ACC112 (cell line): ENCODE measurements around the gene TMEM184C.

Experiments used
- H2AFZ ChIP-seq: fragments of 200-600 bp; sonication (generic); one replicate; pipeline ENCODE4 v1.6.0; 2017; ENCODE audit warnings: antibody characterized with exemption, low read length; ENCODE audit not compliant: unreplicated experiment
- H3K27ac ChIP-seq: fragments of 200-600 bp; sonication (generic); 2 replicates; pipeline ENCODE4 v1.5.1; 2014; ENCODE audit warnings: low read depth, mild to moderate bottlenecking, antibody characterized with exemption, low read length, moderate library complexity
- H3K27me3 ChIP-seq: fragments of 200-600 bp; sonication (generic); 2 replicates; pipeline ENCODE4 v1.6.1; 2014; ENCODE audit warnings: mild to moderate bottlenecking, antibody characterized with exemption, low read length, moderate library complexity, mixed read lengths; ENCODE audit not compliant: insufficient read depth
- H3K36me3 ChIP-seq: fragments of 200-600 bp; sonication (generic); 2 replicates; pipeline ENCODE4 v1.6.1; 2016; ENCODE audit warnings: mild to moderate bottlenecking, antibody characterized with exemption, low read length, moderate library complexity, mixed read lengths; ENCODE audit not compliant: insufficient read depth
- H3K4me1 ChIP-seq: fragments of 200-600 bp; sonication (generic); one replicate; pipeline ENCODE4 v1.6.1; 2016; ENCODE audit warnings: low read length, mixed read lengths; ENCODE audit not compliant: insufficient read depth, unreplicated experiment, control insufficient read depth
- H3K4me3 ChIP-seq: fragments of 200-600 bp; sonication (generic); 2 replicates; pipeline ENCODE4 v1.5.1; 2014; ENCODE audit warnings: mild to moderate bottlenecking, low read depth, low read length
- H3K79me2 ChIP-seq: fragments of 200-600 bp; sonication (generic); one replicate; pipeline ENCODE4 v1.6.0; 2016; ENCODE audit warnings: low read length; ENCODE audit not compliant: control insufficient read depth, unreplicated experiment, insufficient read depth

The TMEM184C gene

GRCh38 chr4:147586032-147586431 lies 31.2 kb upstream of the TMEM184C start:
- Histone ChIP-seq H2AFZ (no peak overlapping the region), H3K36me3 (no peaks in the 10 kb centered on the region), H3K79me2 (no peaks in the 10 kb centered on the region), H3K4me1 (peaks cover 35% of the 10 kb centered on the region), H3K27me3 (no peaks in the 10 kb centered on the region), H3K4me3 (no peak overlapping the region), H3K27ac (no peak overlapping the region)

GRCh38 chr4:147586637-147587036 lies 30.6 kb upstream of the TMEM184C start:
- Histone ChIP-seq H3K4me3 (no peak overlapping the region), H3K27ac (no peak overlapping the region), H3K79me2 (no peaks in the 10 kb centered on the region), H2AFZ (no peak overlapping the region), H3K4me1 (peaks cover 29% of the 10 kb centered on the region), H3K36me3 (no peaks in the 10 kb centered on the region), H3K27me3 (no peaks in the 10 kb centered on the region)

- Histone ChIP-seq H3K27ac (no peak overlapping the region), H3K4me3 (no peak overlapping the region), H3K4me1 (peaks cover 25% of the 10 kb centered on the region), H3K27me3 (no peaks in the 10 kb centered on the region), H2AFZ (no peak overlapping the region), H3K36me3 (no peaks in the 10 kb centered on the region), H3K79me2 (no peaks in the 10 kb centered on the region)
These were observed 30.2 kb upstream of the TMEM184C start for GRCh38 chr4:147587041-147587440.

GRCh38 chr4:147589586-147589985 lies 27.6 kb upstream of the TMEM184C start:
- Histone ChIP-seq H3K36me3 (no peaks in the 10 kb centered on the region), H3K4me1 (peaks cover 17% of the 10 kb centered on the region), H3K79me2 (no peaks in the 10 kb centered on the region), H3K27me3 (no peaks in the 10 kb centered on the region), H2AFZ (peak overlapping the region; percentile 85), H3K27ac (peak overlapping the region; percentile 66), H3K4me3 (no peak overlapping the region; the same call in 1 of the 2 replicates)

GRCh38 chr4:147590249-147590920 lies 26.8 kb upstream of the TMEM184C start:
- H3K4me1 ChIP-seq: peaks cover 17% of the 10 kb centered on the region
- H3K36me3 ChIP-seq: no peaks in the 10 kb centered on the region
- peak overlapping the region; percentile 66 for H3K27ac ChIP-seq
- no peaks in the 10 kb centered on the region for H3K27me3 ChIP-seq
- no peak overlapping the region for H2AFZ ChIP-seq
- H3K79me2 ChIP-seq: no peaks in the 10 kb centered on the region
- H3K4me3 ChIP-seq: no peak overlapping the region

GRCh38 chr4:147591106-147591505 lies 26.1 kb upstream of the TMEM184C start:
- H2AFZ ChIP-seq: no peak overlapping the region

GRCh38 chr4:147594107-147594506 lies 23.1 kb upstream of the TMEM184C start:
- no peaks in the 10 kb centered on the region for H3K79me2 ChIP-seq
- H3K27me3 ChIP-seq: no peaks in the 10 kb centered on the region
- no peaks in the 10 kb centered on the region for H3K36me3 ChIP-seq
- no peak overlapping the region for H2AFZ ChIP-seq
- H3K4me1 ChIP-seq: peaks cover 23% of the 10 kb centered on the region
- no peak overlapping the region for H3K27ac ChIP-seq
- H3K4me3 ChIP-seq: no peak overlapping the region

More at GRCh38 chr4:147591106-147591505, 26.1 kb upstream of the TMEM184C start:
- Histone ChIP-seq H3K4me1 (peaks cover 17% of the 10 kb centered on the region), H3K79me2 (no peaks in the 10 kb centered on the region), H3K36me3 (no peaks in the 10 kb centered on the region), H3K27ac (no peak overlapping the region), H3K27me3 (no peaks in the 10 kb centered on the region), H3K4me3 (no peak overlapping the region)

GRCh38 chr4:147594578-147594977 lies 22.6 kb upstream of the TMEM184C start:
- no peak overlapping the region for H3K27ac ChIP-seq
- peaks cover 20% of the 10 kb centered on the region for H3K4me1 ChIP-seq
- no peaks in the 10 kb centered on the region for H3K79me2 ChIP-seq
- H3K36me3 ChIP-seq: no peaks in the 10 kb centered on the region
- no peaks in the 10 kb centered on the region for H3K27me3 ChIP-seq
- no peak overlapping the region for H2AFZ ChIP-seq
- H3K4me3 ChIP-seq: no peak overlapping the region

GRCh38 chr4:147596377-147596776 lies 20.8 kb upstream of the TMEM184C start:
- H3K4me1 ChIP-seq: peaks cover 22% of the 10 kb centered on the region
- no peaks in the 10 kb centered on the region for H3K27me3 ChIP-seq
- no peak overlapping the region for H3K27ac ChIP-seq
- H2AFZ ChIP-seq: no peak overlapping the region
- H3K36me3 ChIP-seq: no peaks in the 10 kb centered on the region
- H3K79me2 ChIP-seq: no peaks in the 10 kb centered on the region
- no peak overlapping the region for H3K4me3 ChIP-seq

GRCh38 chr4:147596981-147597380 lies 20.2 kb upstream of the TMEM184C start:
- no peaks in the 10 kb centered on the region for H3K27me3 ChIP-seq
- peak overlapping the region; percentile 80 for H2AFZ ChIP-seq
- H3K36me3 ChIP-seq: no peaks in the 10 kb centered on the region
- H3K4me3 ChIP-seq: no peak overlapping the region
- no peaks in the 10 kb centered on the region for H3K79me2 ChIP-seq
- H3K27ac ChIP-seq: no peak overlapping the region
- H3K4me1 ChIP-seq: peaks cover 22% of the 10 kb centered on the region

- H3K36me3 ChIP-seq: no peaks in the 10 kb centered on the region
- H3K27ac ChIP-seq: no peak overlapping the region
- no peaks in the 10 kb centered on the region for H3K27me3 ChIP-seq
- H3K4me3 ChIP-seq: no peak overlapping the region
- H3K79me2 ChIP-seq: no peaks in the 10 kb centered on the region
- peaks cover 22% of the 10 kb centered on the region for H3K4me1 ChIP-seq
- no peak overlapping the region for H2AFZ ChIP-seq
These were observed 19.6 kb upstream of the TMEM184C start for GRCh38 chr4:147597561-147597960.
